ENCODE results near the gene SRRM4.
A peak's percentile ranks its signal among the peaks of the same experiment; 100 is the strongest.
"Not testable (repeated sequence)": the region's sequence is repeated elsewhere in the genome, so short reads cannot be mapped to it uniquely, and the experiment has no call there.

SRRM4 gene

GRCh38 chr12:119071638-119072231, 90.4 kb downstream of the SRRM4 start:
- no peak for DNase-seq

- DNase-seq: peak; percentile 59
Measured at GRCh38 chr12:119072440-119072839, 91.1 kb downstream of the SRRM4 start.

GRCh38 chr12:119075222-119075787, 94.0 kb downstream of the SRRM4 start:
- no peak for DNase-seq

DNA sequence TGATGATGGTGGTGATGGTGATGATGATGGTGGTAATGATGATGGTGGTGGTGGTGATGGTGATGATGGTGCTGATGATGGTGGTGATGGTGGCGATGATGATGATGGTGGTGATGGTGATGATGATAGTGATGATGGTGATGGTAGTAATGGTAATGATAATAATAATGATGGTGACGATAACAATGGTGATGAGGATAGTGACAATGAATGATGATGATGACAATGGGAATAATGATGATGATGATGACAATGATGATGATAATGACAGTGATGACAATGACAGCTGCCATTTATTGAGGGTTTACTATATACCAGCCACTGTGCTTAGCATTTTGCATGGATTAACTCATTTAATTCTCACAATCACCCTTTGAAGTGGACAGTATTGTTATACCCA, 94.6 kb downstream of the SRRM4 start:
- no peak for DNase-seq

GRCh38 chr12:119079530-119079929, 98.2 kb downstream of the SRRM4 start:
- DNase-seq: no peak

DNA sequence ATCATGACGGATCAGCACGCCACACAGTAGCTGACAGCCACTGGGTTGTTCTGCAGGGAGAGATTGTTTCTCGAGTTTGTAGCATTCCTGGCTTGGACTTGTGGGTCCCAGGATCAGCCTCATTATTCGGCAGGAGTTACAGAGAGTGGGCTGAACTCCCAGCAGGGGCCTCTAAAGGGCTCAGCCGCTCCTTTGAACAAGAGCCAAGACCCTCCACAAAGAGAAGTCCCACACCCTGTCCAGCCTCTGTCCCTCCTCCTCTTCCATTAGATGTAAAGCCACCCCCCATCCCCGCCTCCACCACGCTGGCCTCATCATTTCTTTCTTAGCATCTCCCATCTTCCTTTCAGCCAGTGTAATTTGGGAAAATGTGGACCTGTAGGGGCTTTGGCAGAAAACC, 100.7 kb downstream of the SRRM4 start:
- DNase-seq: no peak

DNA sequence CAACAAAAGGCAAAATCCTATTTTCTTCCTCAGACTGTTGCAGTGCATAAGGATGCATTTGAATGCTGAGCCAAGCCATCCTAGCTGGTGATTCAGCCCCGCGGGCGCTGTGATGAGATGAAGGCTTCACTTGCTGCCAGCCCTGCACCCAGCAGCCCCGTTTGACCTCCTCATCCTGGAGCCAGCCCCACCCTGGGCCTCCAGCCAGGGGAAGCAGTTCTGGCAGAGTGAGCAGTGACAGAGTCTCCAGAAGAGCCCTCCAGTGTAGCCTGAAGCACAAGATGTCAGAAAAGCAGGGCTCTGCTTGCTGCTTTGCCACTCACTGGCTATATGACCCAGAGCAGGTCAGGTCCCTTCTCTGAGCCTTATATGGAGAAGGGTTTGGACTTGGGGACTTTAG, 101.2 kb downstream of the SRRM4 start:
- DNase-seq: no peak

DNA sequence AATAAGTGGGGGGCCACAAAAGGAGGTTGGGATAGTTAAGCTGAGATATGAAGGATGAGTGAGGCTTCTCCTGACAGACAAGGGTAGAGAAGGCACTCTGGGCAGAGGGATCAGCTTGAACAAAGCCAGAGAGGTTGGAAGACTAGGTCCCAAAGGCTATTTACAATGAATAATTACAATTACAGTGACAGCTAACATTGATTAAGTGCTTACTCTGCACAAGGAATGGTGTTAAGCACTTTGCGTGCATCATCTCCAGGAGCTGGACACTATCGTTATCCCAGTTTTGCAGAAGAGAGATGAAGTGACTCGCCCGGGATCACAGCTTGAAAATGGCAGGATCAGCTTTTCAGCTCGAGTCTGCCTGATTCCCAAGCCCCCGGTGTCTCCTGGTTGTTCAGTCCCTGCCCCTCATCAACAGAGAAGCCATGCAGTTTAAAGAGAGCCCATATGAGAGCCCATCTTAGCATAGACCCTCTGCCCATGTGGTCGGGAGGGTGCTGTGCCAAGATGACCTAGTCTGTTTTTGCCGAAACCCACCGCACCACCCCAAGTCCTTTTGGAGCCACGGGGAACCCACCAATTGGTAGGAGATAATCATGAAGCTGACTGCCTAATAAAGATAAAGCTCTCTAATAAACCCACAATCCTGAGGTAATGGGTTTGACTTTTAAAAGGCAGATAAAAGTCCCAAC, 107.5 kb downstream of the SRRM4 start:
- DNase-seq: no peak

DNA sequence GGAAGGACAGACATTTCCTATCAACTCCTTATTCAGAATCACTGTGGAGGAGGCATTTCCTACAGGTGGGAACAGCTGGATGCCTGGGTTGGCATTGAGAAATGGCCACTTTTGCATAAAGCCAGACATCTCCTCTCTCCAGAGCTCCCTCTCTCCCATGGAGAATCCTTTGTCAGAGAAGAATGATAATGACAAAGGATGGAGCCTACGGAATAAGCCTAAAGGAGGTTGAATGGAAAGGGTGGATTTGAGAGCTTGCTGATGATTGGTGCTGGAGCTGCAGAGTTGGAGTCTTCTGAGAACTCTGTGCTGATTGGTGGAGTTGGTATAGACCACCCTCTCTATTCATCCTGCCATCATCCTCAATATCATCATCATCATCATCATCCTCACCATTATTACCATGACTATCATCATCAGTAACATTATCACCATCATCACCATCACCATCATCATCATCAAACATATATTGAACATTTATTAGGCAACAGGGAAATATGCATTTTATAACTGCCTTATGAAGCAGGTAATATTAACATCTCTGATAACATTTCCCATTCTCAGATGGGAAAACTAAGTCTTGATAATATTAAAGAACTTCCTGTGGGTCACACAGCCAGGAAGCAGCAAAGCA, 108.2 kb downstream of the SRRM4 start:
- DNase-seq: peak; percentile 86

DNA sequence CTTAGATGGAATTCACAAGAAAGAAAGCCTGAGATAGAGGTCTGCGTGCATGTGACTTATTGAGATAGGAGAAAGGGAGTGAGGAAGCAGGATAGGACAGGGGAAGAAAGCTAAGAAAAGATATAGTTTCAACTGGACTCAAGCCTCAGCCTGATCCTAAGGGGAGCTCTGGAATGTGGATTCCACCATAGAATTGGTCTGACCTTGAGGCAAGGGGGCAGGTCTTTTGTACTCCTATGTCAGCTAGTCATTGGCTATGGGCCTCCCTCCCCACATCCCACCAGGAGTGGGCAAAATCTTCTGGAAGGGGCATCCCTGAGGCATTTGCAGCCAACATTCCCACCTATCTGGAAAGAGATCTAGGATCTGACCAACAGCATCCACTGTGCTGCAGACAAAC, 108.9 kb downstream of the SRRM4 start:
- no peak for DNase-seq

DNA sequence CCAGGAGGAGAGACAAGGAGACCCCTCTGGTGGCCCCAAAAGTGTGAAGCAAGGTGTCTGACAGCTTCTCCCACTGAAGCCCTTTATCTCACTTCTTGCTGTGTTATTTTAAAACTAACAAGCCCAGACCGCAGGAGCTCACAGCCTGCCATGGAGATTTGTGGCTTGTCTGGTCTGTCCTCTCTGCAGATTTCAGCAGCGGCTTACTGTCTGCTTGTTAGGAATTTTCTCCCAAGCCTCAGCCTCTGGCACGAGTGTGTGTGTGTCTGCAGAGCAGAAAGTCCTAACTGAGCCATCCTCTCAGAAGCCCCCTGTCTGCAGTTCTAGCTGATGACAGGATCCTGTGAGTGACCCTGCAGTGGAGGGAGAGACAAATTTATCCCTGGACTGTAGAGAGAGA, 109.5 kb downstream of the SRRM4 start:
- DNase-seq: no peak

DNA sequence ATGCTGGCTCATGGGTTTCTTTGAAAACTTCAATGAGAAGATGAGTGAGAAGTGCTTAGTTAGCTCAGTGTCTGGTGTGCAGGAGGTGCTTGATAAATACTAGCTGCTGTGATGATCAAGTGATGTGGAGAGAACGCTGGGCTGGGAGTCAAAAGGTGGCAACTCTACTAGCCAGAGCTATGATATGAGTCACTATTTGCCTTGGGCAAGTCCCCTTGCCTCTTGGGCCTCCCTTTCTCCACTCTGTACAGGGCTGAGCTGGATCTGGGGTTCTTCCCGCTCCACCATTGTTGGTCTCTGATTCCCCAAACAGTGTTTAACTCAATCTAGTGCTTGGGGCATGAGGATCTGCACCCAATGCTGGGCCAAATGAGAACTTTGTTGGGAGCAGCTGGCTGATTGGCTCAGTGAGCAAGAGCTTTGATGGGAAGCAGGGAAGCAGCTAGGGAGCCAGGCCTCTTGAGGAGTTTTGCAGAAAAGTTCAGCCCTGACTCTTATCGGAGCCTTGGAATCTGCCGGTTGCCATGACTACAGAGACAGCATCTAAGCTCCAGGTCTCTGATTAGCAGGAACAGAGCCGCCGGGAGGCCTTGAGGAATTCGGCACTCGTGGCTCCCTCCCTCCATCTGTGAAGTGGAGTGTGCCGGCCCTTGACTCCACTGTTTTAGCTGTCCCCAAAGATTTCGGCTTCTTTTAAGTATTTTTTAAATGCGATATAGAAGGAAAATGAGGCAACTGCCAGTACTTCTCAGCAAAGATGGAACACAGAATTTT, 115.3 kb downstream of the SRRM4 start:
- no peak for DNase-seq

- no peak for DNase-seq
Measured at GRCh38 chr12:119100933-119101332, 119.6 kb downstream of the SRRM4 start.

DNA sequence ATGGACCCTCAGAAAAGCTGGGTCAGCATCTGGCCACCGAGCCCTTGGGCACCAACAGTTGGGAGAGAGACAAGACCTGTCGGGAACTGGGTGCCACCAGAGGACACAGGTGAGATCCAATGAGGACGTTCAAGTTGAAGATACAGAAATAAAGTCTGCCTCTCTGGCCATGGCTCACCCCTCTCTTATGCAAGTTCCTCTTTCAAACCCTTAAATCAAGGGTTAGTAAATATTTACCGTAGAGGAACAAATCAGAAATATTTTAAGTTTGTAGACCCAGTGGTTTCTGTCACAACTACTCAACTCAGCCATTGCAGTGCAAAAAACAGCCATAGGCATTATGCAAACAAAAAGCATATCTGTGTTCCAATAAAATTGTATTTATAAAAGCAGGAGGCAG, 120.9 kb downstream of the SRRM4 start:
- no peak for DNase-seq

- no peak for DNase-seq
Measured at GRCh38 chr12:119102714-119103113, 121.4 kb downstream of the SRRM4 start.

DNA sequence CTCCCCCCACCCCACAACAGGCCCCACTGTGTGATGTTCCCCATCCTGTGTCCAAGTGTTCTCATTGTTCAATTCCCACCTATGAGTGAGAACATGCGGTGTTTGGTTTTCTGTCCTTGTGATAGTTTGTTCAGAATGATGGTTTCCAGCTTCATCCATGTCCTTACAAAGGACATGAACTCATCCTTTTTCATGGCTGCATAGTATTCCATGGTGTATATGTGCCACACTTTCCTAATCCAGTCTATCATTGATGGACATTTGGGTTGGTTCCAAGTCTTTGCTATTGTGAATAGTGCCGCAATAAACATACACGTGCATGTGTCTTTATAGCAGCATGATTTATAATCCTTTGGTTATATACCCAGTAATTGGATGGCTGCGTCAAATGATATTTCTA, 123.6 kb downstream of the SRRM4 start:
- not testable (repeated sequence) for DNase-seq

DNA sequence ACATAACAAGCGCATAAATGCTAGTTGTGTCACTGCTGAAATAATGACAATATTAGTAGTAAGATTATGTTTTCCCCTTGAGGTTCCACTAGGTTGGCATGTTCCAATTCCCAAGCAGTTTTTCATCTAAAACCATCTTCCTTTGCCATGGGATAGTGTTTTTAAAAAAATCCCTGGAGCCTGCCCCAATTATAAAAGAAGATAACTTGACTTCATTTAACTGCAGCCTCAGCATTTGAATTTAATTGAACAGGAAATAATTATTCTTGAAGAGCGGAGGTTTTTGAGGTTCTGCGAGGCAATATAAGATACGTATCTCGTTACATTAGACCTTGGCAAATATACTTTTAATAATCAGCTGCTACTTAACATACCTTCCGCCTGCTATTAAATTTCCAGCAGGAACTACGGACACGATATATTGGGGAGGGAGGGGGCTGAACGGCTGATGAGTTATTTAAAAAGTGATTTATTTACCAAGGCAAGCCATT, 132.2 kb downstream of the SRRM4 start:
- peak; percentile 21 for DNase-seq

GRCh38 chr12:119114294-119114693, 133.0 kb downstream of the SRRM4 start:
- no peak for DNase-seq

GRCh38 chr12:119115296-119115905, 134.1 kb downstream of the SRRM4 start:
- peak; percentile 25 for DNase-seq

- no peak for DNase-seq
Measured at GRCh38 chr12:119117936-119118335, 136.6 kb downstream of the SRRM4 start.

DNA sequence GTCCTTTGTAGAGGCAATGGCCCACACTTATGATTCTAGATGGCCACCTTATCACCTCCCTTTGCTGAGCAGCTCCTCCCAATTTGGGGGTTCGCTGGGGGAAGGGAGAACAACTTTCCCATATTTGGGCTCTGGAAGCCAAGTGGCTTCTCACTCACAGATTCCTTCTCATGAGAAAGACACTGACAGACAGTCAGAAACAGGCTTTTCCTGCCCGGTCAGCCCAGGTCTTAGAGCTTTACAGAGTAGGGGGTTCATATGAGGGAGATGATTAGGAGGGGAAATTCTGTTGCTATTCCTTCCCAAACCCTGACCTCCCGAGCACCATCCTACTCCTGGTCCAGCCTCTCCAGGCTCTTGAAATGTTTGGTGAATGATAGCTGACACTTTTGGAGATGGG, 137.3 kb downstream of the SRRM4 start:
- DNase-seq: no peak

DNA sequence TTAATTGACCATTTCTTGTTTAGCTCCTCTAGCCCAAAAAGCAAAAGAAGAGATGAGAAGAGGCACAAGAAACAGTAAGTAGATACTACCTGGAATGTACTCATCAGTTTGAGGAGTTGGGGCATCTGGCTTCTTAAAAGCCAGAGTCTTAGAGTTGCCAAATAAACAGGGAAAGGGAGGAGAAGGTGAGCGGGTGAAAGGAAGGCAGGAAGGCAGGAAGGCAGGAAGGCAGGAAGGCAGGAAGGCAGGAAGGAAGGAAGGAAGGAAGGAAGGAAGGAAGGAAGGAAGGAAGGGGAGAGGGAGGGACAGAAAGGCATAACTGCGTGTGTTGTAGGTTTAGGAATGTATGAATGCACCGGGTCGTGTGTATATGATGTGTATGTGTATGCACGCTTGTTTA, 140.7 kb downstream of the SRRM4 start:
- DNase-seq: no peak

DNA sequence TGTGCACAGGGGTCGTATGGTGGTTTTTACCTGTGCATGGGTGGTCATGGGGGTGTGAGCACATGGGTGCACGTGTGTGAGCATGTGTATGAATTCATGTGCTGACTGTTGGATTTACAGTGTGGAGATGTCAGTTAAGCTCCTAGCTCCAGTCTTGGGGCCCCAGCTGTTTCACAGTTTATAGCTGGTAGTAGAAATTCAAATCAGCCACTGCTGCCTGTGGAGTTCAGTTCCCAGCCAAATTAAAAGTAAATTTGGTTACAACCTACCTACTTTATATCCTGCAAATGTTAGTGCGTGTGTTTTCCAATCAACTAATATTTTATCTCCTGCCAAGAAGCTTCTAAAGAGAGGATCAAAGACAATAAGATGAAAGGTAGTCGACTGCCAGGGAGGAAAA, 141.4 kb downstream of the SRRM4 start:
- DNase-seq: no peak
